ENCODE data around the gene FADS1.

Gene FADS1

DNA sequence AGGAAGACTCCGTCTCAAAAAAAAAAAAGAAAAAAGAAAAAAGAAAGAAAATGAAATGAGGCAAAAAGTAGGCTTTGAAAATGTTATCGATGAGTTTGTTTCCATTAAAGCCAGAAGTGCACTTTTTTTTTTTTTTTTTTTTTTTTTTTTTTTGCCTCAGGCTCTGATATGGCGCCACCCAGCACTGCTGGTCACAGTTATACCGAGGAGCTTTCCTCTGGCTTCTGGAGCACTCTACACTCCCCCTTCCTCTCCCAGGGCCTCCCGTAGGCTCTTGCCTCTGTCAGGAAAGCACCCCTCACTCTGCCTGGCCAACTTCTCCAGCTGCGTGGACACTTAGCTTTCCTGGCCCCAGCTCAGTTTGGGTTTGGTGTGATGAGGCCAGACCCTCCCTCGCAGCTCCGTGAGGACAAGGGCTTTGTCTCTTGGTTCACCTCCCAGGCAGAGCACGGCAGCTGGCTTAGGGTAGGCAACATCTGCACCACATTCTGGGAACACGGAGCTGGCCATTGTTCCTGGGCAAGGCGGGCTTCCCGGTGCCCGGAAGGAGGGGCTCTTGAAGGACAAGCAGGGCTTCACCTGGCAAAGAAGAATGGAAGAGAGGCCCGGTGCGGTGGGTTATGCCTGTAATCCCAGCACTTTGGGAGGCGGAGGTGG, 28.2 kb upstream of the FADS1 start:
- no peak for DNase-seq

DNA sequence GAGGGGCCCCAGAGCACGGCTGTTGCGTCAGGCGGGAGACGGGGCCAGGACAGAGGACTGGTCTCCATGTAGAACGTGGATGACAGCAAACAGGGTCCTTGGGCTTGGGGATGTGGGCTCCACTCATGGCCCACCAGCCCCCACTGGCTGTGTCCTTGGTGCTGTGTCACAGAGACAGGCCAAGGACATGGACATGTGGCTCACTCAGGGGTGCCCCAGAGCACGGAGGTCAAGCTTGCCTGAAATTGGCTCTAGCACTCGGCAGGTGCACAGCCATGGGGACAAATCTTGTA, 25.7 kb upstream of the FADS1 start:
- no peak for DNase-seq

DNA sequence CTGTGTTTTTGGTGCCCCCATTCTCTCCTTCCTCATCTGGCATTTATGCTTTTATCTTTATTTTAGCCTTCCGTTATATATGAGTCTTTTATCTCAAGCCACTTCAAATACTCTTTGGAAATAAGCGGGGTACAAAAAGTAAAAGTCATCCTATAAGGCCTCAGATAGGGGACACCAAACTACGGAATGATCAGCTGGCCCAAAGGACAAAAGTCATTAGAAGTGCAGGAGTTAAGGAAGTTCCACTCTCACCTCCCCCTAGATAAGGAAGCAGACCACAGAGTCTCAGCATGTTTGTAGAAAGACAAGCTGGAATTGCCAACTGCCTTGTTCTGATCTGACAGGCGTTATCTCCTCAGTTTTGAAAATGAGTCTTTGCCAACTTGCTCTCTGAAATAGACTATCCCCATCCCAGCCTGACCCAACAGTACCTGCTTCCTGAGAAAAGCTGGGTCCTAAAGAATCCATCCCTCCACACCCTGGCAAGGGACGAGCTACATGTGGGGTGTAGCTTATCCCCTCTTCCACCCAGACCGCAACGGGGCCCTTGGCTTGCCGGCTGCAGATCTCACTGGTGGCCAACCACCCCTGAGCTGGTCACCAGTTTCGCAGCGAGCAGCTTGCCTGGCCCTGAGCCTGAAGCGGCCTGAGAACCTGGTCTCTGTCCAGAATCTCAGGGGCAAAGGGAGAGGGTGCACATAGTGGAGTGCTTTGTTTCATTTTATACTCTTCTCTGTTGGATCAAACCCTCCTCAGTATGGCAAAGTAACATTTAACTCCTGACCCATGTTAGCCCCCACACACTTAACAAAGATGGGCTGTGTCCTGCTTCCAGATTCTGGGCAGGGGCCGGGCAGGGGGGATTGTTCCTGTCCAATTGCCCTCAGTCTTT, 25.1 kb upstream of the FADS1 start:
- DNase-seq: no peak

- DNase-seq: no peak
Measured at GRCh38 chr11:61840371-61840770, 23.6 kb upstream of the FADS1 start.

- no peak for DNase-seq
Measured at GRCh38 chr11:61839742-61840141, 22.9 kb upstream of the FADS1 start.

DNA sequence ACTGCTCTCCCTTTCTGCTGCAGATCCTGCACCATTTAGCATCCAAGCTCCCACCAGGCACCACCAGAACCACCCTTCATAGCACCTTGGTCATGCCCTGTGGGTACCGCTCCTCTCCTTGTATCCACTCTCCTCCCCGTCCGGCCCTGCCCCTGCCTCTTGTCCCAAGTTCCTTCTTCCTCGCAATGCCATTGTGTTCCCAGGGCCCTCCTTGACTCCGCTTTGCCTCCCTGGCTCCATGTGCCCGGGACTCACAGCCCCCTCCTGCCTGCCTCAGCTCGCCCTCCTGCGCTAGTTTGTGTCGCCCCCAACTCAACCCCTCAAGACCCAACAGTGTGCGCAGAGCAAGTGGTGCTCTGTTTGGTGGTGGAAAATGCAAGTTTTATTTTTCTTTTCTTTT, 22.1 kb upstream of the FADS1 start:
- no peak for DNase-seq

DNA sequence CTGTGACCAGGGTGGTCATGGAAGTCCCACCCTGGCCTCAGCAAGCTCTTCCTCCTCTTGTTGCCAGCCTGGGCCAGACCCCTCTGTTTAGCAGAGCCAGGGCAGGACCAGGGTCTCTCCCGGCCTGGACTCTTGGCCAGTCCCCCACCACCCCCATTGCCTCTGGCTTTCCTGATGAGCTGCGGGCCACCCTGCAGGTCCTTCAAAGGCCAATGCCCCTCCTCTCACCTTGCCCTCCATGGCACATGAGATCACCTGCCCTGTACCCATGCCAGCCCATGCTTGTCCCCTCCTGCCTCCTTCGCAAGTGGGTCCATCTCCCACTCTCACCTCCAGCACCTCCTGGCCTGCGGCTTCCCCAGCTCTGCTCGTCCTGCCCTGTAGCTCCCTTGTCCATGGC, 21.7 kb upstream of the FADS1 start:
- no peak for DNase-seq

GRCh38 chr11:61837411-61838005, 20.7 kb upstream of the FADS1 start:
- no peak for DNase-seq

DNA sequence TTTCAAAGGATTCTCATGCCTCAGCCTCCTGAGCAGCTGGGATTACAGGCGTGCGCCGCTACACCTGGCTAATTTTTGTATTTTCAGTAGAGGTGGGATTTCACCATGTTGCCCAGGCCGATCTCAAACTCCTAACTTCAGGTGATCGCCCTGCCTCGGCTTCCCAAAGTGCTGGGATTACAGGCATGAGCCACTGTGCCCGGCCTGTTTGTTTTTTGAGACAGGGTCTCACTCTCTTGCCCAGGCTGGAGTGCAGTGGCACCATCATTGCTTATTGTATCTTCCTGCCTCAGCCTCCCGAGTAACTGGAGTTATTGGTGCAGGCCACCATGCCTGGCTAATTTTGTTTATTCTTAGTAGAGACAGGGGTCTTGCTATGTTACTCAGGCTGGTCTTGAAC, 19.4 kb upstream of the FADS1 start:
- DNase-seq: no peak

- DNase-seq: no peak
Measured at GRCh38 chr11:61834278-61835048, 17.7 kb upstream of the FADS1 start.

GRCh38 chr11:61833926-61834277, 17.1 kb upstream of the FADS1 start:
- DNase-seq: no peak

DNA sequence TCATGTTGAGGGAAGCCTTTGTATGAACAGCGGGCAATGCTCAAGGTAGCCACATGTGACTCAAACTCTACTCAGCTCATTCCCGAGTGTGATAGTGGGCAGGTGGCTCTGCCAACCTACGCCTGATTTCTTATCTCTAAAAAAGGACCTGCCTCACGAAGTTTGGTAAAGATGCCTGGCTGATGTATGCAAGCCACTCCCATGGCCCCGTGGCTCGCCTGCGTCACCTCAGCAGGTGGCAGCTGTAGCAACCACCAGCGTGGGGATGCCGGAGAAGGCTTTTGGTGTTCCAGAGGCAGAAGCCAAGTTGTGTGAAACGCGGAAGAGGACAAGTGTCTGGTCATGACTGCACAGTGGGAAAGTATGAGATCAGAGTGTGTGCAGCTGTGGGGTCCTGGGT, 16.7 kb upstream of the FADS1 start:
- no peak for DNase-seq

DNA sequence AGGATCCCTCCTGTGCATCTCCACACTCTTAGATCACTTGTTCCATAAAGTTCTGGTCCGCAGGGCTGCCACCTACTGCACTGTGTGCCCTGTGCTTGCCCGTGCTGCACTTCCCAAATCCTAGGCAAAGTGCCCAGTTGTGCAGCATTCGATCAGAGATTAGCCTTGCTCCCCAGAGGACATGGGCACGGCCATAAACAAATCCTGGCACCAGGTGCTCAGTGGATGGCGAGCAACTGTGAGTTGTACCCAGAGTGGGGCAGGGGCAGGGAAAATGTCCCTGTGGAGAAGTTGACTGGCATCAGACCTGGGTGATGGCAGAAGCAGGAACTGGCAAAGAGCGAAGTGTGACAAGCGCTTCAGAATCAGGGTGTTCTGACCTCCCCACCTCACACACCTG, 16.0 kb upstream of the FADS1 start:
- DNase-seq: no peak

- DNase-seq: no peak
Measured at GRCh38 chr11:61832207-61832606, 15.4 kb upstream of the FADS1 start.

GRCh38 chr11:61830237-61831105, 13.7 kb upstream of the FADS1 start:
- DNase-seq: no peak

GRCh38 chr11:61829806-61830205, 13.0 kb upstream of the FADS1 start:
- DNase-seq: no peak

GRCh38 chr11:61828629-61829407, 12.0 kb upstream of the FADS1 start:
- no peak for DNase-seq

- DNase-seq: no peak
Measured at GRCh38 chr11:61828379-61828628, 11.5 kb upstream of the FADS1 start.

GRCh38 chr11:61827571-61828378, 11.0 kb upstream of the FADS1 start, which contains the start of gene FADS2:
TSS of gene FADS2 (plus strand) at chr11:61828300. CDS start at chr11:61828391, 91 bp downstream.
- peak in 1 of 4 experiments; percentile 15 for DNase-seq

GRCh38 chr11:61826930-61827570, 10.2 kb upstream of the FADS1 start:
- no peak for DNase-seq

GRCh38 chr11:61820174-61820573, 3.4 kb upstream of the FADS1 start:
- DNase-seq: no peak

All from activated CD4-positive, CD25-positive, alpha-beta regulatory T cell (primary cell).